HG03159 (cell line): Measurements from ENCODE around the gene LRRC4C.
"Not testable (repeated sequence)": the region's sequence is repeated elsewhere in the genome, so short reads cannot be mapped to it uniquely, and the experiment has no call there.

Source experiments
- ATAC-seq: cut with Tn5 transposase; IDR thresholded peaks from one replicate; pipeline ENCODE4 v1.9.1; 2021; ENCODE audit warnings: mild to moderate bottlenecking, moderate library complexity; ENCODE audit not compliant: unreplicated experiment

Gene LRRC4C

DNA sequence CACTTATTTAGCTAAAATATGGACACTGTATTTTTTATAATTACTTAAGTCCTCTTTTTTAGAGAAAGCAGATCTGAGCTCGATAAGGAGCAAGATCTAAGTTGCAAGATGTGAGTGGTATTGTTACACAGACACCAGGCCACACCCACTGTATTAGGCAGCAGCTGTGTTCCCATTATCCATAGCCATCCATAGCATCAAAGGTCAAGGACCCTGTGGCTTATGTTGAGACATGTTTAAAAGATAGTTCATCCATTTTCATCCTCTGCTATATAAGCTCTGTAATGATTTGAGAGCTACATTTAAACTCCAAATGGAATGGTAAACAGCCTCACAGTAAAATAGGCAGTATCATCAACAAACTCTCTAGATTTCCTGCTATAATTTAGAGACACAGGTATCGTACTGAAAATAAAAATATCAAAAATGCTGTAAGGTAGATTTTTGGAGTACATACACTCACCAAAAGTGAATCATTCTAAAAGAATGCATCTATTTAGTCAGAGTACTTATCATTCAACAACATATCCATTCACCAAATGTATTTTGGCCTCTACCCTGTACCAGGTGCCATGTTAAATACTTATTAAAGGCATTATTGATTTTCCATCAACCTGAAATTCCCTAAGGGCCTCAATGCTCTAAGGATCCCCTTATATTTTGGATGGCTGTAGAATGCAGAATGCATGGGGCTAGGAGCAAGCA lies 574.0 kb downstream of the LRRC4C start:
- no peak for ATAC-seq

- ATAC-seq = no peak
Observed at GRCh38 chr11:40882301-40882700, 577.2 kb downstream of the LRRC4C start.

- no peak for ATAC-seq
Observed at GRCh38 chr11:40879911-40880310, 579.5 kb downstream of the LRRC4C start.

DNA sequence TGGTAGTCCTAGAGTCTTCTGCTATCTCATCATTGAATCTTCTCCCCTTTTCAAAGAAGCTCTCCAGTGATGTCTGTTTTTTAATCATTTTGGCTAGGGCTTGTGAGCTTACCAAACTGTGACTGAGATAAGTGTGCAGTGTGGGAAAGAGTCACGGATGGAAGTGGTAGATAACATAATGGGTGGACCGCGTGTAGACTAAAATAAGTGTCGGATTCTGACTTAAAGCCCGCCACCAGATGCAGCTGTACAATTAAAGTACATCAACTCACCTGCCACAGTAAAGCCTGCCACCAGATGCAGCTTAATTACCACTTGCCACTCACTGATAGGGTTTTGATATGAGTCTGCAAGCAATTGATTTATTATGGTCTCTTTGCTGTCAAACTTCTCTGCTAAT lies 581.5 kb downstream of the LRRC4C start:
- no peak for ATAC-seq

- ATAC-seq = no peak
Observed at GRCh38 chr11:40877256-40877655, 582.2 kb downstream of the LRRC4C start.

GRCh38 chr11:40867991-40868632 lies 591.3 kb downstream of the LRRC4C start:
- ATAC-seq = no peak

DNA sequence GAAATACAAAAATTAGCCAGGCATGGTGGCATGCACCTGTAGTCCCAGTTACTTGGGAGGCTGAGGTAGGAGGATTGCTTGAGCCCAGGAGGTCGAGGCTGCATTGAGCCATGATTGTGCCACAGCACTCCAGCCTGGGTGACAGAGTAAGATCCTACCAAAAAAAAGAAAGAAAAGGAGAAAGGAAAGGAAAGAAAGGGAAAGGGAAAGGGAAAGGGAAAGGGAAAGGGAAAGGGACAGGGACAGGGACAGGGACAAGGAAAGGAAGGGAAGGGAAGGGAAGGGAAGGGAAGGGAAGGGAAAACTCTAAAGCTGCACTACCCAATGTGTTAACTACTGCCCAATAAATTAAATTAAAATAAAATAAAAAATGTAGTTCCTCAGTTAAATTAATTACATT lies 601.7 kb downstream of the LRRC4C start:
- ATAC-seq = not testable (repeated sequence)

DNA sequence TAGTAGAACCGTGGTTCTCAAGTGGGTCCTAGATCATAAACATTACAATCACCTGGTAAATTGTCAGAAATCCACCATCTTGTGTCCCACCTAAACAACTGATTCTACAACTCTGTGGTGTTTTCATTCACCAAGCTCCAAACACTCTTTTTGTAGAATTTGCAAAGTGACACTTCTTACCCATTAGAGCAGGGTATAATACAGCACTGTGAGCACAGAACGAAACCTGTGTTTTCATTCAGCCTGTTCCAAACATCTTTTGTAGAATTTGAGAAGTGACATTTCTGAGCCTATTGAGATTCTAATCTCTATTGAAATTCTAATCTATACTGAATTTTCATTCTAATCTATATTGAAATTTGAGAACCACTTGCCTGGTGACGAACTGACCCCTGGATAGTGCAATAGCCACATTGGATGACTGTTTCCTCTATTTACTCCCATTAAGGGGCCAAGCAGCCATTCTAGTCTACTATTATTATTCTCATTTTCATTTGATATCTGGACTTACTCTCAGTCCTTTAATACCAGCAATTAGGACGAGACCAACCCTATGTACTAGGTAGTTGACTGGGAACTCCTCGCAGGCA lies 616.6 kb downstream of the LRRC4C start:
- ATAC-seq = no peak

GRCh38 chr11:40841231-40841630 lies 618.2 kb downstream of the LRRC4C start:
- no peak for ATAC-seq

GRCh38 chr11:40838181-40838683 lies 621.2 kb downstream of the LRRC4C start:
- ATAC-seq = no peak

DNA sequence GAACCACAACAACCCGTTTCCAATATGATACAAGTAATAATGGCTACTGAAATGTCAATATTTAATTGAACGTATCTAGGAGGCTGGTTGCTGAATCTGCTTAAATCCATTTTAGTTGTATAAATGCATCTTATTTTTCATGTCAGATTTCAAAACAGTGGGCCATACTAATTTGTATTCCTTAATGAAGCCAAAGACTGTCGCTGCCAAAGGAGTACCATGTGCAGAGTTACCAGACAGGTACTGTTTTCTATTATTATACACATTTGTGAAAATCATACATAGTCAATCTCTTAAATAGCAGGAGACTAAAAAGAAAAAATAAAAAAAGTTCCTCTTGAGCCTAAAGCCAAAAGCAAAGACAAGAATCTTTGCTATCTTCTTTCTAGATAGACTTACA lies 632.3 kb downstream of the LRRC4C start:
- no peak for ATAC-seq

GRCh38 chr11:40826601-40827000 lies 632.9 kb downstream of the LRRC4C start:
- no peak for ATAC-seq

DNA sequence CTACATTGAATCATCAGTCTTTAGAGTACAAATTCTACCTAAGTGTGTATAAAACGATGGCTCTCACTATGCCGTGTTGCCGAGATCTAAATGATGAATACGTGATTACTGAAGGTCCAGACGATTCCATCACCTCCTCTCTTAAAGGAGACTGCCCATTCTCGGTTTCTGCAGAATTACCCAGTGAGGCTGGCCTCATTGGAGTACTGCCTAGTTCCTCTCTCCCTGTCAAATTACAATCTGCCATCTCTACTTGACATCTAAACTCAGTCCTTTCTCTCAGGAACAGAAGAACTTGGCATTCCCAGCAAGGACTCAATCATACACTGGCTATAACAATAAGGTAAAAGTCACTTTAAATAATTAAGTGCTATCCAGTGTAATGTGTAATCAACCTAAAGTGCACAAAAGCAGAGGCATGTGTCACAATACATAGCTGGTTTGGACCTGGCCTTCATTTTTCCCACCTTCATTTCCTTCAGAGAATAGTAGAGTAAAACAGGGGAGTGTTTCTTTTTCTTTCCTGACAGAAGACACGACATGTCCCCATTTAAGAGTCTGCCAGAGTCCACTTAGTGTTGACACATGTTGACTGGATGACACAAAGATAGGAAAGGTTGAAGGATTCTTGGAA lies 634.1 kb downstream of the LRRC4C start:
- ATAC-seq = no peak

GRCh38 chr11:40819230-40819629 lies 640.2 kb downstream of the LRRC4C start:
- ATAC-seq = no peak

GRCh38 chr11:40816976-40817375 lies 642.5 kb downstream of the LRRC4C start:
- no peak for ATAC-seq

- ATAC-seq = no peak
Observed at GRCh38 chr11:40797981-40798380, 661.5 kb downstream of the LRRC4C start.

DNA sequence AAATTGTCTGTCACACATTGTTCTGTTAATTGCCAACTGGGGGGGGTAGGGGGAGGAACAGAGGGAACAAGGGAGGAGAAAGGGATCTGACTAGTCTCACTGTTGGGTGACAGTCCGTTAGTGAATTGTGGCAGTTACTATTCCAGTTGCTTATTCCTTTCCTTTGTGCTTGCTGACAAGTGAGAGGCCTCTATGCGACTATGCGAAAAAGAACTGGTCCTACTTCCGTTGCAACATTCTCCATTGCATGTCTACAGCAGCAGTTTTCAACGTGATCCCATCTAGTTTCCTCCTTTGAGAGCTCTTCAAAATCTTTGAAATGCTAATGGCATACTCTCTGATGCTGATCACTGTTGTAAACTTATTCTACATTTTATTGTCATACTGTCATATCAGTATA lies 672.2 kb downstream of the LRRC4C start:
- no peak for ATAC-seq

DNA sequence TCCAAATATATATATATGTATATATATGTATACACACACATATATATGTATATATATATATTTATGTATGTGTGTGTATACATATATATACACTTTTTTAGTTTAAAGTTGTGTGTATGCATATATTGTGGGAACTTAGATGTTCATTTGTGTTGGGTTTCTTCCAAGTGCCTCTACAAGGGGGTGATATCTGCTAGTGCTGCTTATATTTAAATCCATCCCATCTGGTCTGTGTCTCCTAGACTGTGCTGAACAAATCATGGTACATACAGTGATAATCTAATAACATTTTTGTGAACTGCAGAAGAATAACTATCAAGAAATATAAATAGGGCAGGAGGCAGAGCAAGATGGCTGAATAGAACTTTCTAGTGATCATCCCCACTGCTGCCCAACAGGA lies 696.4 kb downstream of the LRRC4C start:
- ATAC-seq = no peak

- no peak for ATAC-seq
Observed at GRCh38 chr11:40759341-40759740, 700.1 kb downstream of the LRRC4C start.

DNA sequence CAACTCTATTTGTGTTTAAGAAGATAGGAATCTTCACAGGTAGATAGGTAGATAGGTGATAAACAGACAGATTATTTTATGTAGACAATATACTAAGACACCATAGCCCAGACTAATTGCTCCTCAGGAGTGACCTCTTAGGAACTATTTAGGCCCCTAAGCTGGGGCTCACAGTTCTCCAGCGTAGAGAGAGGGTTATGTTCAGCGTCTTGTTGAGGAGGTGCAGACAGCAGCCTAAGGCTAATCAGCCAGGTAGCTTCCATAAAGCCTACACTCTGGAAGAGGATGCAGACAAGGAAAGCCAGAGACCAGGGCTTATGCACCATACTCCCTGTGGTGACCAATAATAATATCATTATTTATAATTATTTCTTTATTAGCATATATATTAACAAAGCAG lies 705.2 kb downstream of the LRRC4C start:
- ATAC-seq = no peak

DNA sequence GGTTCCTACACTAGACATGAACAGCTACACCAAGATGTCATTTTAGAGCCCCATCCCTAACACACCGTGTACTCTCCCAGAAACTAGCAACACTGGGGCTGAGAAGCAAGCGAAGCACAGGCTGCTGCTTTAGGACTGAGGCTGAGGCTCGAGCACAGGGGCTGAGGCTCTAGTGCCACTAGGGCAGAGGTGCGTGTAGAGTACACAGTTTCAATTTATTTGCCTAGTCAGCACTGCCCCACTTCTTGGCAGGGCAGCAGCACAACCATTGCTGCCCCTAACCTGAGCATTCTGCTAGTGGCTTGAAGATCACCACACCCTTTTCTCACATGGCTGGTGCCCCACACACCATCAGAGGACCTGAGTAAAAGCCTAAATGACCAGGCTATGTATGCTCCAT lies 713.2 kb downstream of the LRRC4C start:
- no peak for ATAC-seq

GRCh38 chr11:40732132-40732531 lies 727.3 kb downstream of the LRRC4C start:
- no peak for ATAC-seq
